Islet of Langerhans (tissue), 1 donor: Measurements from ENCODE around the gene OR5H1.
"Not testable (repeated sequence)": the region's sequence is repeated elsewhere in the genome, so short reads cannot be mapped to it uniquely, and the experiment has no call there.

Source experiments
- FAIRE-seq: peaks from one replicate; lab custom pipeline; 2011; peaks lifted over from hg19 to GRCh38; lab: Jason Lieb, UNC

Gene OR5H1

DNA sequence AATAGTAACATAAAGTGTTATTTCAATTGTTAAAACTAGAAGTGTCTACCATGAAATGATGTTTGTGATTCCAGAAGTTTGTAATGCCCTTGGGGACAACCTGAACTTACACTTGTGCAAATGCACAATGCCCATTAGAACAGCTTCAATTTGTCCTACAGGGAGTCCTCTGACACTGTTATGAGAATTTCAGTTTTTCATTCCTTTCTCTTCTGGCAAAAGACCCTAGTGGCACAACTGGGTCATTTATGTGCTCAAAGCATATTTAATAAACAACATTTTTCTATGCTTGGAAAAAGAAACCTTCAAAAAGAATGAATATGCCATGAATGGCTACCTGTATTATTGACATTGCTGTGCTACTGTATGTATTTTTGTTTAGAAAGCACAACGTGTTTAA, at the start of gene OR5H1:
Gene OR5H1, plus strand, starts transcription at position 301 of the 400 bp plus-strand sequence. CDS start 1,977 bp downstream, outside the sequence.
- no peak for FAIRE-seq

- no peak for FAIRE-seq
These were observed 43.6 kb upstream of the OR5H1 start, which contains the start of gene OR5AC2 for GRCh38 chr3:98086873-98087272. OR5AC2 (plus strand) TSS chr3:98087173; CDS start chr3:98087173, 0 bp downstream.

DNA sequence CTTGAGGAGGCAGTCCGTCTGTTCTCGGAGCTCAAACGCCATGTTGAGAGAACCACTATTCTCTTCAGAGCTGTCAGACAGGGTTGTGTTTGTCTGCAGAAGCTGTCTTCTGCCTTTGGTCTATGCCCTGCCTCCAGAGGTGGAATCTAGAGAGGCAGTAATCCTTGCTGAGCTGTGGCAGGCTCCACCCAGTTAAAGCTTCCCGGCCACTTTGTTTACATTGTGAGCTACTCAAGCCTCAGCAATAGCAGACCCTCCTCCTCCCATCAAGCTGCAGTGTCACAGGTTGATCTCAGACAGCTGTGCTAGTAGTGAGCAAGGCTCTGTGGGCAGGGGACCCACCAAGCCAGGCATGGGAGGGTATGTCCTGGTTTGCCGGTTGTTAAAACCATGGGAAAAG, 34.6 kb upstream of the OR5H1 start:
- no peak for FAIRE-seq

GRCh38 chr3:98099848-98100247, 30.7 kb upstream of the OR5H1 start:
- no peak for FAIRE-seq

DNA sequence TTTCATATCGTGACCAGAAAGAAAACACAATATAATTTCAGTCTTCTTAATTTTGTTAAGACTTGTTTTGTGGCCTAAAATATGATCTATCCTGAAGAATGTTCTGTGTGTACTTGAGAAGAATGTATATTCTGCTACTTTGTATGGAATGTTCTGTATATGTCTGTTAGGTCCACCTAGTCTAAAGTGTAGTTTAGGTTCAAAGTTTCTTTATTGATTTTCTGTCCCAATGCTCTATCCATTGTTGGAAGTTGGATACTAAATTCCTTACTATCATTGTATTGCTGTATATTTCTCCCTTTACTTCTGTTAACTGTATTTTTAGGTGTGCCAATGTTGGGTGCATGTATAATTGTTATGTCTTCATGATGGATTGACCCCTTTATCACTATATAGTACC, 22.4 kb upstream of the OR5H1 start:
- no peak for FAIRE-seq

GRCh38 chr3:98109807-98110549, 20.5 kb upstream of the OR5H1 start:
- FAIRE-seq = no peak

DNA sequence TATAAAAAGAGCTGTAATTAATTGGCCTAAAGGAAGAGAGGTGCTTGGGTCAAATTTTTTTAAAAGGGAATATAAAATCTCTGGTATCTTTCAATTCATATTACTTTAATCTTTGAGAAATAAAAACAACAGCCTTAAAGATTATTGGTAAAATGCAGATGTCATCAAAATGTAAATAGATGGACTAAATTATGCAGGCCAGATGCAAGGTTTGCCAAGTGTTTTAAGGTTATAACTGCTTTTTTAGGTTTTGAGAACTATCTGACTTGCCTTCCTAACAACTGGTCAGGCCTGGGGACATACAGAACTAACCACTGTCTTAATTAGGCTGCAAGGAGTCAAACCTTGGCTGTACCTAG, 20.0 kb upstream of the OR5H1 start:
- FAIRE-seq = no peak

- no peak for FAIRE-seq
These were observed 16.3 kb upstream of the OR5H1 start for GRCh38 chr3:98114264-98114663.

- no peak for FAIRE-seq
These were observed 14.8 kb upstream of the OR5H1 start for GRCh38 chr3:98115717-98116116.

DNA sequence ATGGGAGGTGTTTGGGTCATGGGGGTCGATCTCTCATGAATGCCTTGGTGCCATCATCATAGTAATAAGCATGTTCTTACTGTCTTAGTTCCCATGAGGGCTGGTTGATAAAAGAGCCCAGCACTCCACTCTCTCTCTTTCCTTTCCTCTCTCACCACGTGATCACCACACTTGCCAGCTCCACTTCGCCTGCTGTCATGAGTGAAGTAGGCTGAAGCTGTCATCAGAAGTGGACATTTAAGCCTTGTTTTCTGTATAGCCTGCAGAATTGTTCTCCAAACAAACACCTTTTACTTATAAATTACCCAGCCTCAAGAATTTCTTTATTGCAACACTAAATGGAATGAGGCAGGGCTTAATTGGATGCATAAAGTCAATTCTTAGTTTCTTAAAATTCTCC, 6.1 kb downstream of the OR5H1 start:
- no peak for FAIRE-seq

GRCh38 chr3:98137826-98138557, 7.5 kb downstream of the OR5H1 start:
- FAIRE-seq = not testable (repeated sequence)

GRCh38 chr3:98140531-98140930, 10.0 kb downstream of the OR5H1 start:
- FAIRE-seq = no peak

GRCh38 chr3:98147179-98147578, 16.7 kb downstream of the OR5H1 start, which contains the start of gene OR5H14:
OR5H14 (plus strand) TSS chr3:98147479; CDS start chr3:98149386, 1,907 bp downstream.
- FAIRE-seq = no peak

DNA sequence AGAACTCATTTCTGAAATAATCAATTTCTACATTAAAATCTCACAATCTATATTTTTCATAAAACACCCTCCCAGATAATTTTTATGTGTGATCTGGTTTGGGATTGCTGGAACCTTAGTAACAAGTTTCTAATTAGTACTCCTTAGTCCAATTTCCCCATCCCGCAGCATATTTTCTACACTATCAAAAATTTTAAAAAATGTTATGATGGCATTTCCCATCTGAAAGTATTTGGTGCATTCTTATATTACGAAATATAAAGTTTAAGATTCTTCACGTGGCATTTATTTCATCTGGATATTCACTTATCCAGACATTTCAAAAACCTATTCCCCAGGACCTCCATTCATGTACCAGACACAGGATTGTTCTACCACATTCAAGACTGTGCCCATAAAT, 18.2 kb downstream of the OR5H1 start:
- no peak for FAIRE-seq

DNA sequence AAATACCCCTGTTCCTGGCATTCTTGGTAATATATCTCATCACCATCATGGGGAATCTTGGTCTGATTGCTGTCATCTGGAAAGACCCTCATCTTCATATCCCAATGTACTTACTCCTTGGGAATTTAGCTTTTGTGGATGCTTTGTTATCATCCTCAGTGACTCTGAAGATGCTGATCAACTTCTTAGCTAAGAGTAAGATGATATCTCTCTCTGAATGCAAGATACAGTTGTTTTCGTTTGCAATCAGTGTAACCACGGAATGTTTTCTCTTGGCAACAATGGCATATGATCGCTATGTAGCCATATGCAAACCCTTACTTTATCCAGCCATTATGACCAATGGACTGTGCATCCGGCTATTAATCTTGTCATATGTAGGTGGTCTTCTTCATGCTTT, 18.9 kb downstream of the OR5H1 start:
- FAIRE-seq = not testable (repeated sequence)

DNA sequence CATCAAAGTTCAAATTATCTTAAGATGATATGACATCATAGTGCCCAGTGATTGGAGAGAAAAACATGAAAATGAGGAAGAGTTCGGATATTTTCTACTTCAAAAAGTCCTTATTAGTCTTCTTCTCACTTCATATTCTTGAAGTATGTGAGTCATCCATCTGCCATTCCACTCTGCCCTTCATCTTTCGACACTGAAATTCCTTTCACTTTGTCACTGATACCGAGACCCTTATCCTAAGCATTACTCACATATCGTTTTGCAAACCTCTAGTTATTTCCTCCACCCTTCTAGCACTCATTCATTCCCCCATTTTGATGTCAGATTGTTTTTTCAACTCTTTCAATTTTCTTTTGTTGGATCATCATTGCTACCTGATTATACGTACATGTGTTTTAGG, 20.7 kb downstream of the OR5H1 start:
- FAIRE-seq = no peak

- no peak for FAIRE-seq
These were observed 35.9 kb downstream of the OR5H1 start, which contains the start of gene OR5H15 for GRCh38 chr3:98166396-98166795. OR5H15 (plus strand) TSS chr3:98166696; CDS start chr3:98168700, 2,004 bp downstream.

- FAIRE-seq = no peak
These were observed 40.5 kb downstream of the OR5H1 start for GRCh38 chr3:98171071-98171470.

DNA sequence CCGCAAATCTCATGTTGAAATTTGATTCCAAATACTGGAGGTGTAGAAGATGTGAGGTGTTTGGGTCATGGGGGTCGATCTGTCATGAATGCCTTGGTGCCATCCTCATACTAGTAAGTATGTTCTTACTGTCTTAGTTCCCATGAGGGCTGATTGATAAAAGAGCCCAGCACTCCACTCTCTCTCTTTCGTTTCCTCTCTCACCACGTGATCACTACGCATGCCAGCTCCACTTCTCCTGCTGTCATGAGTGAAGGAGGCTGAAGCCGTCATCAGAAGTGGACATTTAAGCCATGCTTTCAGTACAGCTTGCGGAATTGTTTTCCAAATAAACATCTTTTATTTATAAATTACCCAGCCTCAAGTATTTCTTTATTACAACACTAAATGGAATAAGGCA, 42.1 kb downstream of the OR5H1 start:
- FAIRE-seq = no peak

- FAIRE-seq = no peak
These were observed 49.9 kb downstream of the OR5H1 start for GRCh38 chr3:98180319-98180890.

DNA sequence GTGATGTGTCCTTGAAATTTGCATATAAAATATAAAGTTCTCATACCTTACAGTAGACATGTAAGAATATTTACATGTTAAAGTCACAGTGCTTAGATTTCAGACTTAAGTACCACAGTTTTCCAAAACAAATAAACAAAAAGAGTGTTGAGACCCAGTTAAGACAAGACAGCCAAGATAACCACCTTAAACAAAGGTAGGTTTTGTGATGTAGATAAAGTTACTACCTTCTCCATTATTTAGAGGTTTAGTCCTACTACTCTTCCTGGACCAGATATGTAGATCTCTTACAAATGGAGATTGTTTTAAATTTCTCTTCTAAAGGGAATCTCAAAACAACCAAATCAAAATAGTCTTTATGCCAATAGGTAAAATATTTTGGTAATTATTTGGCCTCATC, 51.7 kb downstream of the OR5H1 start:
- FAIRE-seq = no peak

- no peak for FAIRE-seq
These were observed 54.7 kb downstream of the OR5H1 start for GRCh38 chr3:98185180-98185579.
